ENCODE results near the gene FANCI. TPM values are rescaled to one million over a fixed set of nuclear protein-coding genes. Genes with fewer than 3 reads are reported as not detected.

The FANCI gene
- total RNA-seq, 3 donors from 2014 or later = 7.6 to 9.9 (median 7.9) TPM

DNA sequence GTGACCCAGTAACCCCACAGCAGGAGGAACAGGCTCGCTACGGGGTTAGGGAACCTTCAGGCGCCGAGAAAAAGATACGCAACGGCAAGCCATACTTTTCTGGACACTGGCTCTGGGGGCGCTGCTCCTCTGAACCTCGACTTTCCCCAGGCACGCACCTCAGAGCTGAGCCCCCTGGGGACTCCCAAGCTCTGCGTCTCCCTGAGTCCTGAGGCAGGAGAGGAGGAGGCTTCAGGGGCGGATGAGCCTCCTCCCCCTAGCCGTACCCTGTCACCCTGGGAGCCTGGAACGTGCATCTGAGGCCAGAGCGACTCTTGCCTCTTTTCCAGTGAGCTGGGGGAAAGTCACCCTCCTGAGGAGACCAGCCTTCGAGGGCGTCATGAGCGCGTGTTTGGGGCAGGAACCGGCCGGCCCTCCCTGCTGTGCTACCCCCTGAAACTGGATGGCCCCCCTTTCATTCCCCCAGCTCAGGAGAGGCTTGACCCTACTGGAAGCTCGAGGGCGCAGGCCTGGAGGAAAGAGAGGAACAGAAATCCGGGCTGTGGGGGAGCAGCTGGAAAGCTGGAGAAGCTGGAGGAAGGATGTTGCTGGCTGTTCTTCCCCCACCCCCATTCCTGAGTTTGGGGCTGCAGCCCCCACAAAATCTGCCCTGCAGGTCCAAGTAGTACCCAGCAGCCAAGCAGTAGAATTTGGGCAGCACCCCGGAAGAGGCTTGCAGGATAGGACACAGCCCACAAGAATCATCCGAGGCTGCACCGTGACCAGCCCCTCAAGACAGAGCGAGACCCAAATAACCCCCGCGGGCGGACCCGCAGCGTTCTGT is 115.9 kb downstream of the FANCI start:
- peak overlapping the region in 1 of 3 donors; percentile 65 for H3K4me3 ChIP-seq
- H3K27ac ChIP-seq = no peak overlapping the region
- TF ChIP-seq POLR2AphosphoS5 (IDR thresholded peaks at IDR 0.05) (no peak), POLR2A (IDR thresholded peaks at IDR 0.05) (no peak)
- TF ChIP-seq, protein P1, sequence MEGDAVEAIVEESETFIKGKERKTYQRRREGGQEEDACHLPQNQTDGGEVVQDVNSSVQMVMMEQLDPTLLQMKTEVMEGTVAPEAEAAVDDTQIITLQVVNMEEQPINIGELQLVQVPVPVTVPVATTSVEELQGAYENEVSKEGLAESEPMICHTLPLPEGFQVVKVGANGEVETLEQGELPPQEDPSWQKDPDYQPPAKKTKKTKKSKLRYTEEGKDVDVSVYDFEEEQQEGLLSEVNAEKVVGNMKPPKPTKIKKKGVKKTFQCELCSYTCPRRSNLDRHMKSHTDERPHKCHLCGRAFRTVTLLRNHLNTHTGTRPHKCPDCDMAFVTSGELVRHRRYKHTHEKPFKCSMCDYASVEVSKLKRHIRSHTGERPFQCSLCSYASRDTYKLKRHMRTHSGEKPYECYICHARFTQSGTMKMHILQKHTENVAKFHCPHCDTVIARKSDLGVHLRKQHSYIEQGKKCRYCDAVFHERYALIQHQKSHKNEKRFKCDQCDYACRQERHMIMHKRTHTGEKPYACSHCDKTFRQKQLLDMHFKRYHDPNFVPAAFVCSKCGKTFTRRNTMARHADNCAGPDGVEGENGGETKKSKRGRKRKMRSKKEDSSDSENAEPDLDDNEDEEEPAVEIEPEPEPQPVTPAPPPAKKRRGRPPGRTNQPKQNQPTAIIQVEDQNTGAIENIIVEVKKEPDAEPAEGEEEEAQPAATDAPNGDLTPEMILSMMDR (IDR thresholded peaks at IDR 0.05) = no peak
- H3K4me1 ChIP-seq = peaks cover 5 to 7% of the 10 kb centered on the region in 2 donors
- peaks cover 27 to 96% of the 10 kb centered on the region in 2 donors for H3K27me3 ChIP-seq
- DNase-seq (ENCODE audit: low spot score in 2 of 2) = no peak
- intact Hi-C loops (cut with DNase I; ENCODE audit: low total_unique reads) = loop anchor here (5.0 kb wide), 1 partner anchor 73 kb away; no protein-coding TSS in a partner anchor
- H3K9me3 ChIP-seq = no peaks in the 10 kb centered on the region
- H3K36me3 ChIP-seq = no peaks in the 10 kb centered on the region

DNA sequence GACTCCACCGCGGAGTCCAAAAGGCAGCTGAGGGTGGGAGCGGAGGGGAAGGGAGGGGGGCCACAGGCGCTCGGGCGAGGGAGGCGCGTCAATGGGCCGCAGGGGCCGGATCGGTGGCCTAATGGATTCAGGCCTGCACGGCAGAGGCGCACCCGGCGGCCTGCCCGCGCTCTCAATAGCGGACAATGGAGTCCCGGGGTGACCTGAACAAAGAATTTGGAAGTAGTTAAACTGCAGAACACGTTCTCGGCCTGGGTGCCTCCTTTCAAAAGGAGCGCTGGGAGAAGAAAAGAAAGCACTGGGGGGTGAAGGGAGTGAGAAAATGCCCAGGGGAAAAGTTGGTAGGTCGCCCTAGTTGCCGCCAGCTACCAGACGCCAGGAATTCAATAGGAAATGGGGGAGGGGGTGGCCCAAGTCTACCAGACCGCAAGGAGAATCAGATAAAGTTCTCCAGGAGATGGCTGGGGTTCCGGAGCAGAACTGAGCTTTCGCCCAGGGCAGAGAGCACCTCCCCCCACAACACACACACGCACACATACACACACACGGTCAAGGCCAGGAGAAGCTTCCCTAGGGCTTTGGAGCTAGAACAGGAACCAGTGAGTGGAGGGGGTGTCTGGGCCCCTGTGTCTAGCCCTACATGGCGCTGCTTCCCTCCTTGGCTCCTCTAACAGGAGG is 116.7 kb downstream of the FANCI start:
- H3K27ac ChIP-seq = no peak overlapping the region
- H3K4me3 ChIP-seq = no peak overlapping the region
- H3K9me3 ChIP-seq = no peaks in the 10 kb centered on the region
- peaks cover 29 to 97% of the 10 kb centered on the region in 2 donors for H3K27me3 ChIP-seq
- peaks cover 5 to 7% of the 10 kb centered on the region in 2 donors for H3K4me1 ChIP-seq
- no peak for DNase-seq (ENCODE audit: low spot score in 2 of 2)
- TF ChIP-seq, protein P1 (IDR thresholded peaks at IDR 0.05) = no peak
- TF ChIP-seq POLR2AphosphoS5 (IDR thresholded peaks at IDR 0.05) (no peak), POLR2A (IDR thresholded peaks at IDR 0.05) (no peak)
- intact Hi-C loops (cut with DNase I; ENCODE audit: low total_unique reads) = no loop called here
- H3K36me3 ChIP-seq = no peaks in the 10 kb centered on the region

DNA sequence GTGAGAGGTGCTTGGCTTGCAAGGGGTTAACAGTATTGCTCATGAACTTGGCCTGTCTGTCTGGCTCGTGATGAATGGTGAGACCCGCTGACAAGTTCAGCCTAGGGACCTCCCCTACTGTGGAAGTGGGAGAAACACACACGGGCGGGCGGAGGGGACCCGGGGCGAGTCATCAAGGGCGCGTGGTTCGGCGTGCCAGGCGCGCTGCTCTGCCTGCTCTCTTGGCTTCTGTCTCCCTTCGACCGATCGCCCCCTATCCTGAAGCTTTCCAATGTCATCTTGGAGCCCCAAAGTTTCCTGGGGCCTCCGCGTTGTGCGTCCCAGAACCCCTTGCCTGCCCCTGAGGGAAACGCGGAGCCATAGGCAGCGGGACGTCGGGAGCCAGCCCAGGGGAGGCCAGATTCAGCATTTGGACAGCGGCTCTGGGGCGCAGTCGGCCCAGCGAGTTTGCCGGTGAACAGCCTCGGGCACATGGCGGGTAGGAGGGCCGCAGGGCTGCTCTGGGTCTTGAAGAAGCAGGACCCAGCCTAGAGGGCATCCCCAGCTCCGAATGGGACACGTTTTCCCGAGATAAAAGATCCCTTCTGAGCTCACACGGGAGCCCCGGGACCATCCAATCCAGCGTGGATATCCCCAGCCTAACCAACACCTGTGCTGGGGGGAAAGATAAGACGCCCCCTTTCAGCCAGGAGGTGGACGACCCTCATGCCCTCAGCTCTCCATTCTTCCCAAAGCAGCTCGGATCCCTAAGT is 117.8 kb downstream of the FANCI start:
- intact Hi-C loops (cut with DNase I; ENCODE audit: low total_unique reads) = no loop called here

DNA sequence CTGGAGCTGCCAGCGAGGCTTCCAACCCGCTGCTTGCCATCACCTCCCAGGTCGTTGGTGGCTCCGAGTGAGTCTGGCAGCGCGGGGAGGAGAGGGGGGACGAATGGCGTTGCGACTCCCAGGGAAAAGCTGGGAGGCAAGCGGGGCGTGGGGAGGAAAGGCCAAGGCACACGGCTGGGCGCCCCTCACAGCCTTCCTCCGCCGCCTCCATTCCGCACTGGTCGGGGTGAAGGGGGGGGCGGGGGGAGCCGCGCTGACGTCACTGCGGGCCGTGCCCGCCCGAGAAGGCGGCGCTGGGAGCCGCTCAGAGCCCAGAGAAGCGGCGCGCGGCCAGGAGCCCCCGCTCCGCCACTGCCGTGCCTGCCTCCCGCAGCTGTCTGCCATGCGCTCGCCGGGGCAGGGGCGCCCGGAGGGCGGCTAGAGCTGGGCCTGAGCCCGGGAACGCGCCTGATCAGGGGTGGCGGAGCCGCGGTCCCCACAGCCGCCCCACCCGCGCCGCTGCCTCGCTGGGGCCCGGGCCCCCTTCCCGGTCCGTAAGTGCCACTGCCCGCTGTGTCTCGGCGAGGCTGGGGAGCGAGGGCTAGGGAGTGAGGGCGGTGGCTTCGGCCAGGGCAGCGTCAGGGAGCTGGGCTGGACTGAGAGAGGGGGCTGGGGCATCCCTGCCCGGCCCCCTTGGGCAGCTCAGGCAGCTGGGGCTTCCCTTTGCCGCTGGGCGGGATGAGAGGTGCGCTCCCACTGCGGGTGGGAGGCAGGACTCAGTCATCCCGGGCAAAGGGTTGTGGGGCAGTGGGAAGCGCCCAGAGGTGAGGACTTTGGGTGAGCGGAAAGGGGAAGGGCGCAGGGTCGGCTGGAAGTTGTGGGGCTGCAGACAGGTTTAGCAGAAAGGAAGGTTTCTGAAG is 118.7 kb downstream of the FANCI start:
- Histone ChIP-seq H3K9me3 (no peaks in the 10 kb centered on the region), H3K27me3 (peaks cover 33 to 100% of the 10 kb centered on the region in 2 donors), H3K4me3 (peak overlapping the region in 1 of 3 donors; percentile 47), H3K4me1 (peaks cover 5 to 7% of the 10 kb centered on the region in 2 donors), H3K36me3 (no peaks in the 10 kb centered on the region), H3K27ac (no peak overlapping the region)
- intact Hi-C loops (cut with DNase I; ENCODE audit: low total_unique reads) = no loop called here
- TF ChIP-seq POLR2AphosphoS5 (IDR thresholded peaks at IDR 0.05) (no peak), POLR2A (IDR thresholded peaks at IDR 0.05) (no peak)
- TF ChIP-seq, protein P1 (IDR thresholded peaks at IDR 0.05) = no peak
- no peak for DNase-seq (ENCODE audit: low spot score in 2 of 2)

More for the DNA sequence above, 117.8 kb downstream of the FANCI start:
- TF ChIP-seq POLR2A (IDR thresholded peaks at IDR 0.05) (no peak), POLR2AphosphoS5 (IDR thresholded peaks at IDR 0.05) (no peak)
- TF ChIP-seq, protein P1 (IDR thresholded peaks at IDR 0.05) = no peak
- Histone ChIP-seq H3K9me3 (no peaks in the 10 kb centered on the region), H3K4me3 (peak overlapping the region in 1 of 3 donors; percentile 47), H3K36me3 (no peaks in the 10 kb centered on the region), H3K27ac (no peak overlapping the region), H3K27me3 (peaks cover 29 to 100% of the 10 kb centered on the region in 2 donors), H3K4me1 (peaks cover 5 to 7% of the 10 kb centered on the region in 2 donors)
- DNase-seq (ENCODE audit: low spot score in 2 of 2) = peak in 1 of 2 donors; percentile 63
